Tibial nerve (tissue), 4 donors: ENCODE data around the gene MYO5C. TPM values are rescaled to one million over a fixed set of nuclear protein-coding genes. Genes with fewer than 3 reads are reported as not detected.
"Not testable (repeated sequence)": the region's sequence is repeated elsewhere in the genome, so short reads cannot be mapped to it uniquely, and the experiment has no call there.

Source experiments
- DNase-seq, 2 donors: peaks; one replicate each; pipeline ENCODE4 v3.0.0-alpha.2; 2019; ENCODE audit warnings: low spot score in 2 of 2
- H3K27ac ChIP-seq, 4 donors: fragments of 200-600 bp; sonication (generic) in 3 of 4; one replicate each; pipeline ENCODE4 v1.5.1; 2017 to 2019; ENCODE audit warnings: mild to moderate bottlenecking in 1 of 4
- H3K27me3 ChIP-seq, 2 donors: fragments of 200-600 bp; sonication (generic) in 1 of 2; one replicate each; pipeline versions ENCODE4 v1.5.1 to v1.6.0; 2017 to 2019
- H3K36me3 ChIP-seq, 3 donors: fragments of 200-600 bp; sonication (generic); one replicate each; pipeline ENCODE4 v1.5.1; 2018 to 2019
- H3K4me1 ChIP-seq, 4 donors: fragments of 200-600 bp; sonication (generic) in 3 of 4; one replicate each; pipeline ENCODE4 v1.5.1; 2017 to 2019
- H3K4me3 ChIP-seq, 4 donors: fragments of 200-600 bp; sonication (generic) in 3 of 4; one replicate each; pipeline ENCODE4 v1.5.1; 2017 to 2019; ENCODE audit warnings: mild to moderate bottlenecking in 1 of 4, moderate library complexity in 1 of 4
- H3K9me3 ChIP-seq, 4 donors: fragments of 200-600 bp; sonication (generic) in 3 of 4; one replicate each; pipeline ENCODE4 v1.5.1; 2017 to 2019
- CTCF ChIP-seq, 5 experiments: fragments of 200-600 bp in 3 of 5; fragments of 450-650 bp in 2 of 5; sonication (generic) in 3 of 5; IDR thresholded peaks; one replicate each; pipeline ENCODE4 v1.5.1; 2016 to 2019; ENCODE audit warnings: antibody characterized with exemption in 5 of 5, mild to moderate bottlenecking in 3 of 5, moderate library complexity in 2 of 5
- EP300 ChIP-seq, 2 donors: sonication (generic); formaldehyde crosslinking; IDR thresholded peaks; one replicate each; pipeline ENCODE4 v1.6.1; 2017; ENCODE audit warnings: antibody characterized with exemption in 2 of 2, mild to moderate bottlenecking in 1 of 2
- POLR2A ChIP-seq, 2 donors: fragments of 450-650 bp; IDR thresholded peaks; one replicate each; pipeline ENCODE4 v1.6.1; 2017; ENCODE audit warnings: antibody characterized with exemption in 2 of 2, mild to moderate bottlenecking in 2 of 2, moderate library complexity in 2 of 2
- WGBS, 2 donors: methylation state at CpG; one replicate each; pipeline ENCODE4 v1.1.5; 2018; 5-methylcytosine and 5-hydroxymethylcytosine counted together
- total RNA-seq, 4 donors: library from RNA; depleted of rRNA; stranded (reverse); fragments of >200 nt; gene quantifications; one replicate each; pipeline ENCODE4 v1.1.0, GENCODE V29; 2016

The MYO5C gene
- total RNA-seq, 4 donors from 2014 or later: 9.8 to 39.3 (median 12.6) TPM

- 29 to 66% methylated on average over 4 of the region's 4 CpGs for WGBS, 2 donors
- Histone ChIP-seq H3K4me1 (peaks cover 0 to 10% (median under 1%) of the 10 kb centered on the region in 4 donors), H3K9me3 (no peaks in the 10 kb centered on the region), H3K27ac (peak overlapping the region in 2 of 4 donors; percentile 26 to 47), H3K36me3 (no peaks in the 10 kb centered on the region), H3K4me3 (no peak overlapping the region), H3K27me3 (peaks cover 0 to 25% of the 10 kb centered on the region in 2 donors)
- no peak for DNase-seq
- TF ChIP-seq CTCF (IDR thresholded peaks at IDR 0.05) (no peak), POLR2A (IDR thresholded peaks at IDR 0.05) (no peak), EP300 (IDR thresholded peaks at IDR 0.05) (no peak)
Observed at GRCh38 chr15:52289629-52290081, 5.9 kb downstream of the MYO5C start.

GRCh38 chr15:52288986-52289385 is 6.6 kb downstream of the MYO5C start:
- Histone ChIP-seq H3K27ac (peak overlapping the region in 1 of 4 donors; percentile 47), H3K36me3 (no peaks in the 10 kb centered on the region), H3K4me1 (peaks cover 0 to 7% (median 0%) of the 10 kb centered on the region in 4 donors), H3K9me3 (no peaks in the 10 kb centered on the region), H3K27me3 (peaks cover 0 to 19% of the 10 kb centered on the region in 2 donors), H3K4me3 (no peak overlapping the region)
- DNase-seq: no peak
- TF ChIP-seq CTCF (IDR thresholded peaks at IDR 0.05): no peak
- TF ChIP-seq POLR2A (IDR thresholded peaks at IDR 0.05): no peak
- no peak for TF ChIP-seq EP300 (IDR thresholded peaks at IDR 0.05)
- WGBS, 2 donors: 88 to 90% methylated on average over 5 of the region's 5 CpGs

GRCh38 chr15:52288051-52288942 is 7.3 kb downstream of the MYO5C start:
- peaks cover 0 to 12% of the 10 kb centered on the region in 2 donors for H3K27me3 ChIP-seq
- H3K4me3 ChIP-seq: no peak overlapping the region
- H3K27ac ChIP-seq: peak overlapping the region in 1 of 4 donors; percentile 33
- WGBS, 2 donors: 60 to 63% methylated on average over 13 of the region's 13 CpGs
- no peak for DNase-seq
- H3K9me3 ChIP-seq: no peaks in the 10 kb centered on the region
- no peaks in the 10 kb centered on the region for H3K36me3 ChIP-seq
- no peak for TF ChIP-seq POLR2A (IDR thresholded peaks at IDR 0.05)
- no peak for TF ChIP-seq CTCF (IDR thresholded peaks at IDR 0.05)
- no peak for TF ChIP-seq EP300 (IDR thresholded peaks at IDR 0.05)
- H3K4me1 ChIP-seq: peaks cover 0 to 7% (median 0%) of the 10 kb centered on the region in 4 donors

- H3K9me3 ChIP-seq: no peaks in the 10 kb centered on the region
- 81 to 82% methylated on average over 7 of the region's 7 CpGs for WGBS, 2 donors
- H3K4me1 ChIP-seq: peaks cover 0 to 7% (median 0%) of the 10 kb centered on the region in 4 donors
- no peak overlapping the region for H3K27ac ChIP-seq
- H3K36me3 ChIP-seq: no peaks in the 10 kb centered on the region
- peaks cover 0 to 1% of the 10 kb centered on the region in 2 donors for H3K27me3 ChIP-seq
- no peak for TF ChIP-seq EP300 (IDR thresholded peaks at IDR 0.05)
- TF ChIP-seq CTCF (IDR thresholded peaks at IDR 0.05): no peak
- TF ChIP-seq POLR2A (IDR thresholded peaks at IDR 0.05): no peak
- H3K4me3 ChIP-seq: no peak overlapping the region
- no peak for DNase-seq
Observed at GRCh38 chr15:52287114-52287513, 8.5 kb downstream of the MYO5C start.

- 90 to 92% methylated on average over 5 to 19 of the region's 34 CpGs for WGBS, 2 donors
- H3K27me3 ChIP-seq, H3K36me3 ChIP-seq, DNase-seq, H3K4me1 ChIP-seq, H3K4me3 ChIP-seq, H3K9me3 ChIP-seq, H3K27ac ChIP-seq: not testable (repeated sequence)
Observed at GRCh38 chr15:52285941-52286340, 9.7 kb downstream of the MYO5C start.
